ENCODE data around the gene BDKRB1.

BDKRB1 gene

DNA sequence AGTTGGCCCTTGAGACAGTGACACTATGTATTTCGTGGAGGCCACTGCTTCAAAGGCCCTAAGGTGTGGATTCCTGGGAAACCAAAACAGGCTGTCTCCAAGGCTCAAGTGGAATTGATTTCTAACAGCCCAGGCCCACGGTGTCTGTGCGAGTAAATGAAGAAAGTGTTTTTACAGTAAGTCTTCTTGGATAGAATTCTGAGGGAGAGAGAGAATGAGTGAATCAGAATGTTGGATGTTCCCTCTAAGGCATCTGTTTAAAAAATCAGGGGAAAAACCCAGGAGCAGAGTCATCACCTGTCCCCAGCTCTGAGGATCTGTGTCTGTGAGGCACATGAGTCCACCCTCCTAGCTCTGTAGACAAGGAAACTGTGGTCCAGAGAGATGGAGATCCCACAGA lies 22.3 kb upstream of the BDKRB1 start:
- TF ChIP-seq, protein P1, sequence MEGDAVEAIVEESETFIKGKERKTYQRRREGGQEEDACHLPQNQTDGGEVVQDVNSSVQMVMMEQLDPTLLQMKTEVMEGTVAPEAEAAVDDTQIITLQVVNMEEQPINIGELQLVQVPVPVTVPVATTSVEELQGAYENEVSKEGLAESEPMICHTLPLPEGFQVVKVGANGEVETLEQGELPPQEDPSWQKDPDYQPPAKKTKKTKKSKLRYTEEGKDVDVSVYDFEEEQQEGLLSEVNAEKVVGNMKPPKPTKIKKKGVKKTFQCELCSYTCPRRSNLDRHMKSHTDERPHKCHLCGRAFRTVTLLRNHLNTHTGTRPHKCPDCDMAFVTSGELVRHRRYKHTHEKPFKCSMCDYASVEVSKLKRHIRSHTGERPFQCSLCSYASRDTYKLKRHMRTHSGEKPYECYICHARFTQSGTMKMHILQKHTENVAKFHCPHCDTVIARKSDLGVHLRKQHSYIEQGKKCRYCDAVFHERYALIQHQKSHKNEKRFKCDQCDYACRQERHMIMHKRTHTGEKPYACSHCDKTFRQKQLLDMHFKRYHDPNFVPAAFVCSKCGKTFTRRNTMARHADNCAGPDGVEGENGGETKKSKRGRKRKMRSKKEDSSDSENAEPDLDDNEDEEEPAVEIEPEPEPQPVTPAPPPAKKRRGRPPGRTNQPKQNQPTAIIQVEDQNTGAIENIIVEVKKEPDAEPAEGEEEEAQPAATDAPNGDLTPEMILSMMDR (IDR thresholded peaks at IDR 0.05; ENCODE audit: low read depth, low read length): no peak

DNA sequence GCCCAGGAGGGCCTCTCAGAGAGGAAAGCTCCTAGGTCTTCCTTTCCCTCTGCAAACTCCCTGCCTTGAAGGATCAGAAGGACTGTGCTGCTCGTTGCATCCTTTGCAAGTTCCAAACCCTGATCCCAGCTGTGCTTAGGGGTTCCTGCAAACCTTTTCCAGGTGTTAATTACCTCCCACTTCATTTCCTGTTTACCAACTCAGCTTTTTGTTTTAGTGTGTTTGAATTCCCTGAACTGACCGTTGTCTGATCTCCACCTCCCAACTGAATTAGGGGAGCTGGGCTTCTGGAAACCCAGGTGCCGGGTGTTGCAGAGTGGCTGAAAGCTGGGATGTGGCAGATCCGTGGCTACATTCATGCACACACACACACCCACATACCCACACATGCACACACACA lies 20.6 kb upstream of the BDKRB1 start:
- TF ChIP-seq, protein P1 (IDR thresholded peaks at IDR 0.05; ENCODE audit: low read depth, low read length): no peak
- no peak for DNase-seq (ENCODE audit: extremely low read depth, low read depth)

More for the DNA sequence above, 22.3 kb upstream of the BDKRB1 start:
- DNase-seq (ENCODE audit: extremely low read depth, low read depth): no peak

DNA sequence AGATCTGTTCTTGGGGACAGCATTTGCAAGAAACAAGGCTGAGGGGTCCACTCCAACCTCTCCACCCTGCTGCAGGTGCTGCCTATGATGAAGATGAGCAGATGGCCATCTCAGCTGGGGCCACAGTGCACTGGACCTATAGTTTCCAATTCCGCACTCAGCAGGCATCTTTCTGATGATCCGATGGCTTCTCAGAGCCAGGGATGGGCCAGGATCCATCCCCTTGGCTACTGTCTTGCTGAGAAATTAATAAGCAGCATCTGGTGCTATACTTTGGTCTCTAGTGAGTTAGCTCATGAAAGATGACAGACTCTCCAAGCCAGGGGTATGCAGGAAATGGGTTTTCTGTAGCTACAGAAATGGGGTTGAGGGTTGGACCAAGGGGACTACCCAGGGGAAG lies 18.4 kb upstream of the BDKRB1 start:
- TF ChIP-seq, protein P1 (IDR thresholded peaks at IDR 0.05; ENCODE audit: low read depth, low read length): no peak
- no peak for DNase-seq (ENCODE audit: extremely low read depth, low read depth)

DNA sequence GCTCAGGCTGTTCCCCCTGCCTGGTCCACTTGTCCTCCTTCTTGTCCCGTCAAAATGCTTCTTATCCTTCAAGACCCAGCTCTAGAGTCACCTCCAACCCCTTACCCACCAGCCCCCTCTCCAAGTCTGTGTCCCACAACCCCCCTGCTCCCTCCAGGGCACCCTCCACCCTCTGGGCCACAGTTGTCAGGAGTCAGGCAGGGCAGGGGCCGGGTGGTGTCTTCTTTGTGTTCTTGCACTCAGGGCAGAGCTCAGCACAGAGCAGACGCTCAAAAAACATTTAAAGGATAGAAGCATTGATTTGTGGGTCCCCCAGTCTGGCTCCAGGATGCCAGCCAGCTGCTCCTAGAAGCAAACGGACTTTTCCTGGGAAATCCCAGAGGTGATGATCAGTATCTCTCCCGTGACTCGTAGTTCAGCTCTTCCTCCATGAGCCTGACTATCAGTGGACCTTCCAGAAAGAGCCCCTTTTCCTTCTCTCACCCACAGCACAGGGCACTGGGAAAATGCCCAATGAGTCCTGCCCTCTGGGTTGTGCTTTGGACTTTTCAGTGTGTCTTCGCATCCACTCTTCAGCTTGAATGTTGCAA lies 17.2 kb upstream of the BDKRB1 start:
- no peak for DNase-seq (ENCODE audit: extremely low read depth, low read depth)
- TF ChIP-seq, protein P1 (IDR thresholded peaks at IDR 0.05; ENCODE audit: low read depth, low read length): no peak

GRCh38 chr14:96239711-96240141 lies 16.3 kb upstream of the BDKRB1 start:
- TF ChIP-seq, protein P1 (IDR thresholded peaks at IDR 0.05; ENCODE audit: low read depth, low read length): no peak
- DNase-seq (ENCODE audit: extremely low read depth, low read depth): no peak

GRCh38 chr14:96240641-96241040 lies 15.4 kb upstream of the BDKRB1 start:
- TF ChIP-seq, protein P1 (IDR thresholded peaks at IDR 0.05; ENCODE audit: low read depth, low read length): no peak
- no peak for DNase-seq (ENCODE audit: extremely low read depth, low read depth)

DNA sequence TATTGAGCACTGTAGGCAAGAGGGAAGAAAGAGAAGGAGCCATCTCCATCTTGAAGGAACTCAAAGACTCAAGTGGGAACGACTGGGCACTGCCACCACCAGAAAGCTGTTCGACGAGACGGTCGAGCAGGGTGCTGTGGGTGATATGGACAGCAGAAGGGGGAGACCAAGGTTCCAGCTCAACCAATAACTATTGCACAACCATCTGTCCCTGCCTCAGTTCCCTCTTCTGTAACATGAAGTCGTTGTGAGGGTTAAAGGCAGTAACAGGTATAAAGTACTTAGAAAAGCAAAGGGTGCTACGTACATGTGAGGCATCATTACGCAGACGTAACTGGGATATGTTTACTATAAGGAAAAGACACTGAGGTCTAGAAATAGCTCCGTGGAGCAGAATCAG lies 13.9 kb upstream of the BDKRB1 start:
- TF ChIP-seq, protein P1 (IDR thresholded peaks at IDR 0.05; ENCODE audit: low read depth, low read length): no peak
- DNase-seq (ENCODE audit: extremely low read depth, low read depth): no peak

Measured in AG09319 (cell line).